Ovary (tissue), 9 donors: ENCODE measurements around the gene FOXI2. TPM values are rescaled to one million over a fixed set of nuclear protein-coding genes. Genes with fewer than 3 reads are reported as not detected.

Experiments
- DNase-seq, 5 donors: peaks; one replicate each; pipeline ENCODE4 v3.0.0-alpha.2; 2019 to 2020
- H3K27ac ChIP-seq, 2 donors: fragments of 200-600 bp; one replicate each; pipeline versions ENCODE4 v1.5.1 to v1.8.0; 2019 to 2022
- H3K27me3 ChIP-seq: fragments of 200-600 bp; one replicate; pipeline ENCODE4 v1.8.0; 2022
- H3K36me3 ChIP-seq: fragments of 200-600 bp; sonication (generic); one replicate; pipeline ENCODE4 v1.5.1; 2019
- H3K4me1 ChIP-seq: one replicate; pipeline ENCODE4 v1.8.1; 2013; ENCODE audit warnings: mild to moderate bottlenecking, moderate library complexity; ENCODE audit not compliant: insufficient read depth
- H3K4me3 ChIP-seq: fragments of 200-600 bp; sonication (generic); one replicate; pipeline ENCODE4 v1.5.1; 2017
- H3K9me3 ChIP-seq, 2 donors: fragments of 200-600 bp in 1 of 2; sonication (generic) in 1 of 2; one replicate each; pipeline versions ENCODE4 v1.5.1 to v1.8.1; 2013 to 2019; ENCODE audit warnings: mild to moderate bottlenecking in 1 of 2, moderate library complexity in 1 of 2
- EP300 ChIP-seq: sonication (generic); formaldehyde crosslinking; IDR thresholded peaks from one replicate; pipeline ENCODE4 v1.6.1; 2017; ENCODE audit warnings: antibody characterized with exemption
- POLR2A ChIP-seq: fragments of 450-650 bp; IDR thresholded peaks from one replicate; pipeline ENCODE4 v1.6.1; 2017; ENCODE audit warnings: antibody characterized with exemption, mild to moderate bottlenecking, moderate library complexity
- WGBS, 3 donors: extraction: QIAGEN DNeasy Blood & Tissue Kit in 1 of 3; methylation state at CpG; one replicate each; pipeline versions ENCODE4 v1.1.5 to v1.1.7; 2013 to 2017; 5-methylcytosine and 5-hydroxymethylcytosine counted together
- intact Hi-C, 4 donors: fragments of 100-400 bp; cut with DNase I; formaldehyde crosslinking; loops; one replicate each; pipeline versions ENCODE4 v1.11.0 to v1.15.1; 2022 to 2023
- polyA plus RNA-seq, 2 donors: library from polyadenylated mRNA; stranded (reverse); fragments of 200-250 nt in 1 of 2; fragments of 350-450 nt in 1 of 2; fragmentation: Illumina TruSeq in 1 of 2; extraction: RNeasy Lipid Tissue Mini Kit (QIAGEN cat#74804) in 1 of 2; gene quantifications; one replicate each; pipeline ENCODE4 v1.2.3, GENCODE V29; 2013 to 2014
- total RNA-seq, 7 donors: library from RNA; depleted of rRNA in 2 of 7; stranded (reverse); fragments of >200 nt in 2 of 7; fragmentation: NEBNext Ultra II Directional in 3 of 7; extraction: Animal tissue kit (Norgen Biotek cat#: 25700) in 3 of 7; gene quantifications; one replicate each; pipeline versions ENCODE4 v1.1.0 to v1.2.4, GENCODE V29; 2016 to 2023
- TF ChIP-seq, protein P1 (sequence below), 3 donors: fragments of 450-650 bp in 2 of 3; fragments of 200-600 bp in 1 of 3; IDR thresholded peaks; one replicate each; pipeline versions ENCODE4 v1.5.1 to v1.8.0; 2016 to 2022; ENCODE audit warnings: antibody characterized with exemption in 3 of 3, mild to moderate bottlenecking in 1 of 3
- donor health status: DM: no; HTN: no; CAD: no; lungs with moderate emphysema.
- donor health status: DM: no; HTN: no; CAD: no.
- donor health status: Bipolar disorder and iron deficiency.
- donor health status: DM: yes; HTN: yes; CAD: no.
- donor health status: DM: no; HTN: no; CAD: no.
- donor health status: DM: yes; HTN: yes; CAD: no.

FOXI2 gene
- total and polyA plus RNA-seq, 9 donors = 0.01 to 0.61 (median 0.24) TPM; not detected in 4

DNA sequence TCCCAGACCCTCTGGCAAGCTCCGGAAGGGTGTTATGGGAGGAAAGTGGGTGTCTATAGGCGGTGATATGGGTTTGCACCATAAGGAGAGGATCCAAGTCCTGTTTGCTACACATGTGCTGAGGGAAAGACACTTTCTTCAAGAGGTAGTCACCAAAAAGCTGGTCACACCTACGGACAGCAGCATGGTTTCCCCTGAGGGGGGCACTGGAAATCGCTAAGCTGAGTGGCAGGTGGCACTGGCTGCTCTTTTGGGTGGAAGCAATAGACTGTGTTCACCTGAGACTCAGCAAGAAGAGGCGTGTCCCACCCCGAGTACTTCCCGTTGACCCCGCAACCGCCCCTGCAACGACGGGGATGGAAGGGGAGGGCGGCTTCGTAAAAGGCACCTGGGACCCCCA lies 1.8 kb upstream of the FOXI2 start:
- no peaks in the 10 kb centered on the region for H3K9me3 ChIP-seq
- peaks cover 2% of the 10 kb centered on the region for H3K4me1 ChIP-seq
- H3K27ac ChIP-seq = no peak overlapping the region
- H3K36me3 ChIP-seq = no peaks in the 10 kb centered on the region
- TF ChIP-seq POLR2A (no peak), EP300 (no peak)
- TF ChIP-seq, protein P1, sequence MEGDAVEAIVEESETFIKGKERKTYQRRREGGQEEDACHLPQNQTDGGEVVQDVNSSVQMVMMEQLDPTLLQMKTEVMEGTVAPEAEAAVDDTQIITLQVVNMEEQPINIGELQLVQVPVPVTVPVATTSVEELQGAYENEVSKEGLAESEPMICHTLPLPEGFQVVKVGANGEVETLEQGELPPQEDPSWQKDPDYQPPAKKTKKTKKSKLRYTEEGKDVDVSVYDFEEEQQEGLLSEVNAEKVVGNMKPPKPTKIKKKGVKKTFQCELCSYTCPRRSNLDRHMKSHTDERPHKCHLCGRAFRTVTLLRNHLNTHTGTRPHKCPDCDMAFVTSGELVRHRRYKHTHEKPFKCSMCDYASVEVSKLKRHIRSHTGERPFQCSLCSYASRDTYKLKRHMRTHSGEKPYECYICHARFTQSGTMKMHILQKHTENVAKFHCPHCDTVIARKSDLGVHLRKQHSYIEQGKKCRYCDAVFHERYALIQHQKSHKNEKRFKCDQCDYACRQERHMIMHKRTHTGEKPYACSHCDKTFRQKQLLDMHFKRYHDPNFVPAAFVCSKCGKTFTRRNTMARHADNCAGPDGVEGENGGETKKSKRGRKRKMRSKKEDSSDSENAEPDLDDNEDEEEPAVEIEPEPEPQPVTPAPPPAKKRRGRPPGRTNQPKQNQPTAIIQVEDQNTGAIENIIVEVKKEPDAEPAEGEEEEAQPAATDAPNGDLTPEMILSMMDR (IDR thresholded peaks at IDR 0.05) = no peak
- no peak overlapping the region for H3K4me3 ChIP-seq
- peaks cover 3% of the 10 kb centered on the region for H3K27me3 ChIP-seq
- intact Hi-C loops = no loop called here
- WGBS, 3 donors = 12 to 21% (median 18%) methylated on average over 13 of the region's 13 CpGs
- DNase-seq = no peak

DNA sequence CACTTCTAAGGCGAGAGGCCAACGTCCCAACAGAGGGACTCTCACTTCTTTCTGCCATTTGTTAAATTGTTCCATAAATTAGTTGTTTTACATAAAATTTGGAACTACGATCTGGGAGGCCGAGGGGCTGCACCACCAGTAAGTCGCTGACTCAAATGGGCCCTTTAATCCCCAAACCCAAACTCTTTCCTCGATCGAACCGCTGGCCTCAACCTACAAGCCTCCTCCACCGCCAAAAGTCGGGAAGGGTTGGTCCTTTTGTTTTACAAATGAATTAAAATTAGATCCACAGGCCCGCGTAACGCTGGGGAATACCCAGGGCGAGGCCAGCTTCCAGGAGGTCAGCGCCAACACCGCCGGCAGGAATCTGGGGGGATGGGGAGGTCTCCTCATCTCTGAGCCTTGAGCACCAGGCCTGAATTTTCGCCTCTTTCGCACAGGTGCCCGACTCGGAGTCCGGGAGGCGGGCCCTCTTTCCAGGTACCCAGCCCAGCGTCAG lies 1.2 kb upstream of the FOXI2 start:
- no peaks in the 10 kb centered on the region for H3K9me3 ChIP-seq
- TF ChIP-seq, protein P1 (IDR thresholded peaks at IDR 0.05) = no peak
- TF ChIP-seq POLR2A (no peak), EP300 (no peak)
- H3K27ac ChIP-seq = no peak overlapping the region
- peaks cover 3% of the 10 kb centered on the region for H3K27me3 ChIP-seq
- 15 to 27% (median 18%) methylated on average over 19 to 24 of the region's 24 CpGs for WGBS, 3 donors
- H3K36me3 ChIP-seq = no peaks in the 10 kb centered on the region
- H3K4me1 ChIP-seq = peaks cover 2% of the 10 kb centered on the region
- H3K4me3 ChIP-seq = no peak overlapping the region
- no peak for DNase-seq
- intact Hi-C loops = no loop called here

DNA sequence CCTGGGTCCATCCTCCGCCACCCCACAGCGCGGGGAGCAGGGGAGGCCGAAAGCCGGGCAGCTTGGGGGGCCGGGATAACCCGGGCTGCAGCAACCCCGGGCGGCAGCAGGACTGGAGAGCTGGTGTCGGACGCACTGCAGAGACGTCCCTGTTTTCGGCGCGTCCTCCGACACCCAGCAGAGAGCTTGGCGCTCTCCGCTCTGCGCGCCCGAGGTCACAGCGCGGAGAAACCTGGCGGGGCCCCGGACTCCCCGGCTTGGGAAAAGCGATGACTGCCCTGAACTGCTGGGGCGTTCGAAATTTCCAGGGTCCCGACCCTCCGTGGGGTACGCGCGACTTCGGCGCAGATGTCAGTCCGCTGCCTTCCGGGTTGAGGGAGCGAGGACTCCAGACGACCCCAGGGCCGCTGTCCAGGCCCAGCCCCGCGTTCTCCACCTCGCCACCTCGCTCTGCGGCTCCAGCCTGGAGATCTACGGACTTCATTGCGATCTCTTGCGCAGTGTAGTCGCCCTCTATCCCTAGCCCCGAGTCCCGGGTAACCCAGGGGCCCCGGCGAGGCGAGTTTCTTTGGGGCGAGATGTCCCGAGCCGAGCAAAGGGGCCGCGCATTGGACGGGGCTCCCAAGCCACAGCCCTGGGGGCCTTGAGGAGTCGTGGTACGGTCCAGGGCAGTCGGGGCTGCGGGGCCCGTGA lies 617 bp upstream of the FOXI2 start:
- DNase-seq = no peak
- Histone ChIP-seq H3K36me3 (no peaks in the 10 kb centered on the region), H3K4me1 (peaks cover 2% of the 10 kb centered on the region), H3K27ac (no peak overlapping the region), H3K4me3 (no peak overlapping the region), H3K27me3 (peaks cover 3% of the 10 kb centered on the region), H3K9me3 (no peaks in the 10 kb centered on the region)
- no peak for TF ChIP-seq EP300
- no peak for TF ChIP-seq POLR2A
- TF ChIP-seq, protein P1 (IDR thresholded peaks at IDR 0.05) = no peak
- WGBS, 3 donors = 4 to 10% (median 7%) methylated on average over 40 to 66 of the region's 66 CpGs
- intact Hi-C loops = no loop called here

DNA sequence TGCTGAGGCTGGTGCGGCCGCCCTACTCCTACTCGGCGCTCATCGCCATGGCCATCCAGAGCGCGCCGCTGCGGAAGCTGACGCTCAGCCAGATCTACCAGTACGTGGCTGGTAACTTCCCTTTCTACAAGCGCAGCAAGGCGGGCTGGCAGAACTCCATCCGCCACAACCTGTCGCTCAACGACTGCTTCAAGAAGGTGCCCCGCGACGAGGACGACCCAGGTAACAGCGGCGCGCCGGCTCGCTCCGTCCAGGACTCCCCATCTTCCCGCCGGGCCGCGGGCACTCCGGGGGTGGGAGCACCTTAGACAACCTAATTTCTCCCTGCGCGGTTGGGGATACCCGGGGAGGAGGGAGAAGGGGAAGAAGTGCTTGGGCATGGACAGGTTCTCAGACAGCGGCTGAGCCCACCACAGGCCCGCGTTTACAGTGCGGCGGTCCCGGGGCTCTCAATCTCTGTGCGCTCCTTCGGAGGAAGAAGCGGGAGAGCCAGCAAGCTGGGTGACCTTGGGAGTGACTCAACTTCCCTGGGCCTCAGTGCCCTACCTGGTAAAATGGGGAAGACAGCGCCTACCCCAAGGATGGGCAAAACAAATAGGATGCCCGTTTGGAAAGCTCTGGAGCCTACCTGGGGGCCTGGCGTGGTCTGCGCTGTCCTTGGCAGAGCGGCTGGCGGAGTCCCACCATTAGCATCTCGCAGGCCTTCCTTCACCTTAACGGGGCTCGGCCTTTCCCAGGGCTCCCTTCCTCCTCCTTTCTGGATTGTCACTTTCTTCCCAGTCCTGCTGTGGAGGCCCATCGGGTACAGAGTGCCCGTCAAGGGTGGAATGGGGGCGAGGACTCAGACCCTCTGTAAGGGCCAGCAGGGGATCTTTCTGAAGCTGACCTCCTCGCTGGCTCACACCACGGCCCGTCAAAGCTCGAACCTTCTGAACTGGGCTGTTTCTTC lies 852 bp downstream of the FOXI2 start:
- Histone ChIP-seq H3K9me3 (no peaks in the 10 kb centered on the region), H3K4me3 (no peak overlapping the region), H3K4me1 (peaks cover 2% of the 10 kb centered on the region), H3K27me3 (peaks cover 3% of the 10 kb centered on the region), H3K36me3 (no peaks in the 10 kb centered on the region), H3K27ac (no peak overlapping the region)
- 7 to 8% (median 8%) methylated on average over 47 to 59 of the region's 59 CpGs for WGBS, 3 donors
- no peak for DNase-seq
- intact Hi-C loops = no loop called here
- TF ChIP-seq EP300 = no peak
- TF ChIP-seq, protein P1 (IDR thresholded peaks at IDR 0.05) = no peak
- TF ChIP-seq POLR2A = no peak
